ENCODE measurements around the gene GRB2.
"Not testable (repeated sequence)": the region's sequence is repeated elsewhere in the genome, so short reads cannot be mapped to it uniquely, and the experiment has no call there.

Gene GRB2

DNA sequence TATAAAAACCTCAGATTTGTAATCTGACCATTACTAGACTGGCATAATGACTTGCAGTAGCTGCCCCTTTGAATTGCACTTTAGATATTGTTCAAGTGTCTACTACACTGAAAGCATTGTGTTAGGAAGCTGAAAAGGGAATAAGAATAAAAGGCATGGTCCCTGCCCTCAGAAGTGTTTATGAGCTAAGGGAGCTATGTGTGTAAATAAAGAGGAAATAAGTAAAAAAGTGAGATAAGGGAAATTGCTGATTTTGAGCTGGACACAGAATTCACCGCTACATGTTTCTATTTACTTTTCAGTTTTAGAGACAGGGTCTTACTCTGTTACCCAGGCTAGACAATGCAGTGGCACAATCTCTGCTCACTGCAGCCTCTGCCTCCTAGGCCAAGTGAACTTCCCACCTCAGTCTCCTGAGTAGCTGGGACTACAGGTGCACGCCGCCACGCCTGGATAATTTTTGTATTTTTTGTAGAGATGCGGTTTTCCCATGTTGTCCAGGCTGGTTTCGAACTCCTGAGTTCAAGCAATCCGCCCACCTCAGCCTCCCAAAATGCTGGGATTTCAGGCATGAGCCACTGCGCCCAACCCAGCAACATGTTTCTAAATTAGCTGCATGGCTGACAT lies 57.0 kb downstream of the GRB2 start:
- no peak for DNase-seq

DNA sequence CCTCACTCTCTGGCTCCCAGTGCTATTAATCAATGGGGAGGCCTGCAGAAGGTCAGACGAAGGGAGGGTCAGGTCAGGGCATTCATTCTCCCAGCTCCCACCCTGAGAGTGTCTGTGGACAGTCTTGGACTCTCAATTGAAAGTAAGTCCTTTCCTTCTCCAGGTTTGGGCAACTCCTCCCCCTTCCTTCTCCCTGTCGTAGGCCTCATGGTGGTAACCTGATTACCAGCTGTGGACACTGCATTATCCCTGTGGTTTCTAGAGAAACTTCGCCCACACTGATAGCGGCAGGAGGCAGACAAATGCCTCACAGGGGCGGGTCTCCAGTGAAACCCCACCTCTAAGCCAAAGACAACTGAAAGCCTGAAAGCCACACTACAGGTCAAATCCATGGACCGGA lies 58.6 kb downstream of the GRB2 start:
- DNase-seq, result no peak

DNA sequence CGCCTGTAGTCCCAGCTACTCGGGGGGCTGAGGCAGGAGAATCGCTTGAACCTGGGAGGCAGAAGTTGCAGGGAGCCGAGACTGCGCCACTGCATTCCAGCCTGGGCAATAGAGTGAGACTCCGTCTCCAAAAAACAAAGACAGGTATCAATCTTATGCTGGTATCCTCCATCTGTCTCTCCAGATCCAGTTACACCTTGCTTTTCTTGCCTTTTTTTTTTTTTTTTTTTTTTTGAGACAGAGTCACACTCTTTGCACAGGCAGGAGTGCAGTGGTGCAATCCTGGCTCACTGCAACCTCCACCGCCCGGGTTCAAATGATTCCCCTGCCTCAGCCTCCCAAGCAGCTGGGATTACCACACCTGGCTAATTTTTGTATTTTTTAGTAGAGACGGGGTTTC lies 59.1 kb downstream of the GRB2 start:
- DNase-seq, result not testable (repeated sequence)

DNA sequence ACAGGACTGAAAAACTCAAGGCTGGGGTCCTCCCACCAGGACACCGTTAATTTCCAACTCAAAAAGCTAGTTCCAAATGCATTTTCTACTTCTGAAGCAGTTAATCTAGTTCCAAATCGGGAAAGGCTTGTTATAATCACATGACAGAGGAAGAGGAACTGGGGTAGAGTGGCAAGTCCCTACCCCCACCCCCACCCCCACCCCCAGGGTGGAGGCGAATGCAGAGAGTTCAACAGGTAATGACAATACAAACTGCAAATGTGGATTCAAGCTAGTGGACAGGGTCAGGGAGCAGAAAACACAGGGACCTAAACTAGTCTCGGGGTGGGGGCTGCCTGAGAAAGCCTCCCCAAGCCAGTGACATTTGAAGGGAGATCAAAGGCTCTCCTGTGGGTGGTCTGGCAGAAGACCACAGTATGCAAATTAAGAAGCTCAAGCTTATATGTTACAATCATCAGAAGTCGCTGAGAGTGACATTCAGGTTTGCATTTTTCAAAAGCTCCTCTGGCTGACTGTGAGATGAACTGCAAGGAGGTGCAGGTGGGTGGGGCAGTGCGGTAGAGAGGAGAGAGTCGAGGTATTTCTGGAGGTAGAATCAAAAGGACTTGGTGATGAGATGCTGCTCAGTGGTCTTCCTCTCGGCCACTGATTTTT lies 59.8 kb downstream of the GRB2 start:
- peak; percentile 73 for DNase-seq

DNA sequence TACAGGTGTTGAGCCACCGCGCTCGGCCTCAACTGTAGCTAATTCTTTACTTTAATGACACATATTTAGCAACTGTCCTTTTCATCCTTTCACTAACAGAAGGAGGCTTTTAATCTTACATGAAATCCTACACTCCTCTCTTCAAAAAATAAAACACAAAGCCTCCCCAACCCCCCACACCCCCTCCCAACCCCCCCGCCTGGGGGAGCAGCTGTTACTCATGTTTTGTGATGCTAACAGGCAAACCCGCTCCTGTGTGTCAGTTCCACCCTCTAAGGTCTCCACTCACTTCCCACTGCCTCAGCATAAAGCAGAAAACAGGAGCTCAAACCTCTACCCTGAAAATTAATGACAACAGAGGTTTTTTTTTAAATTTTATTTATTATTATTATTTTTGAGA lies 60.8 kb downstream of the GRB2 start:
- DNase-seq, result peak; percentile 71

DNA sequence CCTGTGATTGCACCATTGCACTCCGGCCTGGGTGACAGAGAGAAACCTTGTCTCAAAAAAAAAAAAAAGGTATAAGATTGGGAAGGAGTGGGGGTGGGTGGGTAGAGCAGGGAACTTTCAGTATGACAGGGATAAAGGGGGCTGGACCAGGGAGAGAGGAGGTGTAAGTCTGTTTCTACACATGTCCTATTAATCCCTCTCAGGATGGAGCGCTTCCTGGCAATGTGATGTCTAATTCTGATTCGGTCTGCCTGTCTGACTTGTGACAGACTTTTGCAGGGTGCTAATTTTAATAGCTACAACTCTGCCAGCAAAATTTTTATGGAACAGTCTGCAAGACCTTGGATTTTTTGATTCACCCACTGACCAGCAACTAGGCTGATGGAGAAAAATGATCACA lies 62.5 kb downstream of the GRB2 start:
- no peak for DNase-seq

DNA sequence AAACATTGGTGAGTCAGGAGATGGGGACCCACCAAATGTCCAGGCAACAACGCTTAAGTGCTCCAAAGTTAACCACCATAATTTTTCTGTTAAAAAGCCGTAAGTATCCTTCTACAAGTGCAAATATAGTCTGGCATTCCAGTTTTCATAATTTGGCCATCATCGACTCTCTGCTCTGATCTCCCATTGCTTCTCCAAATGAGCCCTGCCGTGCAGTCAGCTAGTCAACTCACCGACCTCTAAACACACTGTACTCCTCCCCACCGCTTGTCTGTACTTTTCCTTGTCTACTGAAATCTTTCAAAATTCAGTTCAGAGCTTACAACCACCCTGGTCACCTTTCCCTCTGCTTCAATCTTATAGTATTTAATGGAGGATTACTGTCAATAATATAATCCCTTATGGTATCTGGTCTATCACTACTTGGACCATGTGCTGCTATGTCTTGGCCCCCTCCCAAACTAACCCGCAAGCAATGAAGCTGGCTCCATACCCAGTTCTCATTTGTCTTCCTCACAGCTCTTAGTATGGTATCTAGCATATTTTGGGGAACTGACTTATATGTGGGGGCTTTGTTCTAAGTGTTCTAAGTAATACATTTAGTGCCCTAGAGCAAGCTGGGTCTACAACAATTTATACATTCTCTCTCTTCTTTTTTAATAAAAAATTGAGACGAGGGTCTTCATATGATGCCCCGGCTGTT lies 63.5 kb downstream of the GRB2 start:
- no peak for DNase-seq

DNA sequence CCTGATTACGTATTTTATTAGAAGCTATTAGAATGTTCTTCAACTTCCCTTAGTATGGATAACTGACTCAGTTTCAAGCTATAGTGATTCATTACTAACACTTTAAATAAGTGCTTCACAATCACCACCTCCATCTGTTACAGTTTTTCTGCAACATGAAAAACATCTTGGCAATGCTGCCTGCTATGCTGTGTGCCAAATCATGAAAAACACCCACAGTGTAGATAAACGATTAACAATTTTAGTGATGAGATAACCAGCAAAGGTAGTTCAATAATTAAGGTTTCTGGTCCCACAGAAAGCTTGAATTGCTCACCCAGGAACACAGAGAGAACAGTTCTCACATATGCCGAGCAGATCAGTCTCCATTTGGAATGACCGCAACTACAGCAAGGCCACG lies 64.8 kb downstream of the GRB2 start:
- DNase-seq, result no peak

DNA sequence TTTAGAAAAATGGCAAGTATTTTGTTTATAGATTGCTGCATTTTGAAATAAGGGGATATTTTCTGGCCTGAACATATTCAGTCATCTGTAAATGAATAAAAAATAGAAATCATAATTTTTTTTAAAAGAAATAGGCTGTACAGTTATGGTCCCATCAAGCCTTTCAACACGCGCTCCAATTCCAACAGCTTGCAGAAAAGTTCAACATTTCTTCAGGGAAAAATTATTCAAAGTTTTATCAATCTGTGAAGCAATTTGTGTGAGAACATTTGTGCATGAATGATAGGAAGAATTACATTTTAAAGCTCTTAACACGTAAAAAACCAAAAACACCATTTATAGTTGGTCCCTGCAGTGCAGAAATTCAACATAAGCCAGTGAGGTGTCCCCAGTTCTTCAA lies 65.5 kb downstream of the GRB2 start:
- no peak for DNase-seq

DNA sequence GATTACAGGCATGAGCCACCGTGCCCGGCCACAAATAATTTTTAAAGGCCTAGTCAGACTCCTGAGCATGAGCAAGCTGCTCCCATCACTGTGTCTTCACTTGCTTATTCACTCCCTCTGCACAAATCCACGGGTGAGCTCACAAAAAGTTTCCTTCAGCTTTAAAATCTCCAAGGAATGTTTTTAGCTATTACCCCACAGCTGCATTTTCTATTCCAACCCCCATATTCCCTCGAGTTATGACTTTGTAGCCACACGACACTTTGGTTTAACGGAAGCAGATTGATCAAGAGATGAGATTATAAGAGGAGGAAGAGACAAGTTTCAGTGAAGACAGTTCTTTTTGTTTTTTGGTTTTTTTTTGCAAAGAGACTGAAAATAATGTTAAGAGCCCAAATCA lies 67.1 kb downstream of the GRB2 start:
- DNase-seq, result no peak

DNA sequence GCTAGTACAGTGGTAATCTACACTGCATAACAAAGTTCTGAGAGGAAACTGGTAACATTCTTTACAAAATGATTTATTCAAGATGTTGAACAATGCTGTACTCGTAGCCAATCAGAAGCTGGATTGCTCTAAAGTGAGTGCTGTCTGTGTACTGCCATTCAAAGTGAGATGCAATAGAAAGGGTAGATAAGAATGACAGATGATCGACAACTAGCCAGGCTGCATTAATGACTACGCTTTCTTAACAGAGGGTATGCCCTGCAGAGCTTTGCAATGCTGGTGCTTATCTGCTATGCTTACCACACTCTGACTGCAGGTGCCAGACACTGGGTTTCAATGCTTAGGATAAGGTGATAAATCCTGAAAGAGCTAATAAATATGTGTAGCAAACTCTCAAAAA lies 70.2 kb downstream of the GRB2 start:
- DNase-seq, result no peak

DNA sequence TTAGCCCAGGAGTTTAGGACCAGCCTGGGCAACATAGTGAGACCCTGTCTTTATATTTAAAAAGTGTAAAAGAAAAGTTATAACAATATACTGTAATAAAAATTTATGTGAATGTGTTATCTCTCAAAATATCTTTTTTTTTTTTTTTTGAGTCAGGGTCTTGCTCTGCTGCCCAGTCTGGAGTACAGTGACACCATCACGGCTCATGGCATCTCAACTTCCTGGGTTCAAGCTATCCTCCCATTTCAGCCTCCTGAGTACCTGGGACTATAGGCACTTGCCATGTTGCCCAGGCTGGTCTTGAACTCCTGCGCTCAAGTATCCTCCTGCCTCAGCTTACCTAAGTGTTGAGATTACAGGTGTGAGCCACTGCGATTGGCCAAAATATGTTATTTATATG lies 70.8 kb downstream of the GRB2 start:
- DNase-seq, result no peak

DNA sequence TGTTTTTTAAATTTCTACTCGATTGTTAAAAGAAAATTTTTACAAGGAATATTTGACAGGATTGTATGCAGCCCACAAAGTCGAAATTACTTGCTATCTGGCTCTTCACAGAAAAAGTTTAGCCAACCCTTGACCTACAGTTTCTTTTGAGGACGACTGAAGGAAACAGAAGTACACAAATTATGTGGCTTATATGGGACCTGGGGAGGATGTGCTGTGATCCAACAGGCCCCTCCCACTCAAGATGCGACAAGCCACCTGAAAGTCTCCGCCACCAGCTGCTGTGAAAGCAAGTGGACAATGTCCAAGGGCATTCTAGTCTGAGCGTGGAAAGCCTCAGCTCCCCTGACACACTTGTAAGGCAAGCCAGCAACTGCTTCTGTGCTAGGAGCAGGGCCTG lies 73.8 kb downstream of the GRB2 start:
- DNase-seq, result no peak

DNA sequence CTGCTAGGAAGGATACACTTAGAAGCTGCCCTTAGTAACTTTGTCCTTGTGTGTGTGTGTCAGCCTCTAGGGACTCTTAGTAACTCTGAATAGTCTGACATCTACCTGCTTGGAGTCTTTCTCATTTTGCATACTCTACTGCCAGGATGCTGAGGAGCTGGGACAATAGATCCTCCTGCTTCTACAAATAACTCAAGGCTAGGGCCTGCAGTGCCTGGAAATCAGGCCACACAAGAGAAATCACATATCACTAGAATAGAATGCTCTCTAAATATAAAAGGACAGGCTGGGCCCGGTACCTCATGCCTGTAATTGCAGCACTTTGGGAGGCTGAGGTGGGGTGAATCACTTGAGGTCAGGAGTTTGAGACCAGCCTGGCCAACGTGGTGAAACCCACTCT lies 77.7 kb downstream of the GRB2 start:
- DNase-seq, result no peak

DNA sequence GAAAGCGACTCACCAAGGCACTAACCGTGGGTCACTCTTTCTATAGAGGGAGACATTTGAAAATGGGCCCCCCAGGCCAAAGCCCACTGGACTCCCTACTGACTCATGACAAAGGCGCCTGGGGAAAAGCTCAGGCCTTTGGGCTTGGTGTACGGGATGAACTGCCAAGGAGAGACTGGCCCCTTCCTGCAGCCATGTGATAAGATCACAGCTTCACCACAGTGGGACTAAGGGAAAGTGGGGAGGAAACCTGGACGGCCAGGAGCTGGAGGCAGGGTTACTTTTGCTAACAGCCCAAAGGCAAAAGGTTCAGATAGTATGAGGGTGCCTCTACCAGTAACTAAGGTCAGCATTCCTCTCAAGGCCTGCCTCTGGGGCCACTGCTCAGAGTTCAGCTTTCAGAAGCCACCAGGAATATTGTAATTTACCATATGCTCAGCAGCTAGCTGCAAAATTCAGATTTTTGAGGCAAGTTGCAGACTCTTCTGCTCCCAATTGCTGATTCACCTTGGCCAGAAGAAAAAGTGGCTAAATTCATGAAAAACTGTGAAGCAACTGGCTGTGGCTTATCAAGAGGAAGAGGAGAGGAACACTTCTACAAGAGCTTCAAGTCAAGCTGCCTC lies 79.1 kb downstream of the GRB2 start:
- no peak for DNase-seq

DNA sequence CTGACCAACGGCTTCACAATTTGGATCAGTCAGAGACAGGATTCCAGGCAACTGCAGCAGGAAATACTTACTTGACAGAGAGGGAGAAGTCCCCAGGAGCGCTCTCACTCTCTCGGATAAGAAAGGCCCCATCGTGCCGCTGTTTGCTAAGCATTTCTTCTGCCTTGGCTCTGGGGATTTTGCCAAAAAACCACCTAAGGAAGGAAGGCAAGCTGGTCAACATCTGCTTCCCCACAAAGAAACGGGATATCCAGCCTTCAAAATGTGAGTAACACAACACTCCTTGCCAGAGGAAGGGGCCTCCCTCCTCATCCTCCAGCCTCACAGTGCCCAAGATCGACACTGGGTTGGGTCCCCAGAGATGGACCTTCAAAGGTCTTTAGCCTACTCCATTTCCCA lies 79.7 kb downstream of the GRB2 start:
- no peak for DNase-seq

DNA sequence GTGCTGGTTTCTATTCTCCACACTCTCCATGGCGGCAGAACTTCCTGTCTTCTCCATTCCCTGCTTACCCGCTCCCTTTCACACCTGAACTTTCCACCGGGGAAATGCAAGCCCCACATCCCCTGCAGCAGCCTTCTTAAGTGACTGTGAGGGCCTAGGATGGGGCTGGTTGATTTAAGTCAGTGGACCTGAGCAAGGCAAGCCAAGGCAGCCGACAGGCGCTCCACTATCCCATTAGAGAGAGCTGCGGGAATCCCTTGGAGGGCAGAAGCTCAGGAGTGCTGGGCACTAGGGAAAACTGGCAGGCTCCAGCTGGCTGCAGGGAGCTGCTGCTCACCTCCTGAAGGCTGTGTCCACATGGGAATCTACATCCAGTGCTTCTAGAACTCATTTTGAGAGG lies 80.1 kb downstream of the GRB2 start:
- DNase-seq, result no peak

DNA sequence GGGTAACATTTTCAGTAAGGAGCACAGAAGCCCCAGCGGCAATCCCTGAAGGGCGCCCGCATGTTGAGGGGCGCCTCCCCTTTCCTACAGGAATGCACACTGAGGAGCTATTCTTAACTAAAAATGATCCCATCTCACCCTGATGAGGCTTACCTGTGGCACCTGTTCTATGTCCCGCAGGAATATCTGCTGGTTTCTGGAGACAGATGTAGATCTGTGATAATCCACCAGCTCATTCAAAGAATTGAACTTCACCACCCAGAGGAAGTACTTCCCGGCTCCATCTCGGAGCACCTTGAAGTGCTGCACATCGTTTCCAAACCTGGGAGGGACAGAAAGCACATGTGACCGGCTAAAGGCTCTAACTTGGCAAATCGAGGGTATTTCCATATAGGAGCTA lies 84.0 kb downstream of the GRB2 start:
- DNase-seq, result no peak

DNA sequence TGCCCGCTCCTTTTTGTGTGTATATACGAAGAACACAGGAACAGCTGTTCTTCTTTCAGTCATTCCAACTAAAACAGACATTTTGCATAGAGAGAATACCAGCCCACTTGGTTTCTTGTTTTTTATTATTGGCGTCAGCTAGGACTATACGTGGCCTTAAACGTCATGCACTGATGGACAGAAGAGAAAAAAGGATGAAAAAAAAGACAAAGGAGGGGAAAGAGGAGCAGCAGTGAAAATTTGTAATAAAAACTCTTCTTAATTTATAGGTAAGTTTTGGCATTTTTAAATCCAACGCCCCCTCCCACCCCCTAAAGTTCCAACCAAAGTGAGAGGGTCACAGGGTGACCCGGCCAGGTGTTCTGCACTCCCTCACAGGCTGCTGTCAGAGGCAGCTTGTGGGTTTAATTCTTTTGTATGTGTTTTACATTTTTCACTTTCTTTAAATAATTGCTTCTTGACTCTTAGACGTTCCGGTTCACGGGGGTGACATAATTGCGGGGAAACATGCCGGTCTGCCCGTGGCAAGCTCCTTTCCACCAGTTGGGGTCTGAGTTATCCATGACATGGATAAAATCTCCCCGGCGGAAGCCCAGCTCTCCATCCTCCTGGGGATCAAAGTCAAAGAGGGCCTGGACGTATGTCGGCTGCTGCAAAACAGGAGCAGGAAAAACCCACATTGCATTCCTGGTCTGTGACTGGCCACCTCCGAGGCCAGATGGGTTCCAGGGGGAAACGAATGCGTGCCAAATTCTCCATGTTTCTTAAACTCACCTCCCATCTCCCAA lies 85.4 kb downstream of the GRB2 start:
- no peak for DNase-seq

DNA sequence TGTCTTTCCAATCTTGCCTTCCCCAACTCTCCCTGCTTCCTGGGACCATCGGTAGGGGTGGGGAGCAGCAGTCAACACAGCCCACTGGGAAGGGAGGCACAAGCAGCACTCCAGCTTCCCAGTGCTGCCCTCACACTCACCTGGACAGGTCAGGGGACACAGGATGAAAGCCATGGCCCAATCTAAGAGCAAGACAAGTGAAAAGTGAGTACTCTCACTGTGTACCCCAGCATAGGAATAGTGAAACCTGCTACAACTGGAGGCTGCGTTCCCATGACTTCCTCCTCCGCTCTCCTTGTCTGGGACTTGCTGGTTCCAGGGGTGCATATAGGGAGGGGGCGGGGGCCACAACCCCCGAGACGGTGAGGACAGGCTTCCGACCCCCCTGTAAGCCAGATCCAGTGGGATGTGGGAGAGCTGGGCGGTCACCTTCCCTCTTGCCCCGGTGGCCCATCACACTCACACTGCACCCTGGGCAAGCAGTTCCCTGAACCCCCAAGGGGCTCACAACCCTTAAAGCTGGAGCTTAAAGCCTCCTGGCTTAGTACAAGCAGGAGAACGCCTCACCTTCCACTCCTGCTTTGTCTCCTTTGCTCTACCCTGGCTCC lies 86.8 kb downstream of the GRB2 start:
- DNase-seq, result no peak

DNA sequence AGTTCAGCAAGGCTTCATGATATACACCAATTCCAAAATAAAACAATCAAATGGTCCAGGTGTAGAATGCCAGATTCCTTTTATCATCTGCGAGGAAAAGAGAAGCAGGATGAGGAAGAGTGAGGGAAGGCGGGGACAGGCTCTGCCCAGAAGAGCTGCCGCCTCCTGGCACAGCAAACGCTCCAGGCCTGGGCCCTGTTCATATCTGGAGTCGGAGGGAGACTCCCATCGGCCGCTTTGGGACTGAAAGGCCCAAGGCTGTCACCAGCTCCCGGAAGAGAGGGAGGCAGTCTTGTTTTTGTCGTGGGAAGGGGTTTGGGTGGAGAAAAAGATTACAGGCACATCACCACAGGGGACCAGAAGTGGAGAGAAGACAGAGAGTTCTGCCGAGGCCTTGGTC lies 87.3 kb downstream of the GRB2 start:
- DNase-seq, result no peak

DNA sequence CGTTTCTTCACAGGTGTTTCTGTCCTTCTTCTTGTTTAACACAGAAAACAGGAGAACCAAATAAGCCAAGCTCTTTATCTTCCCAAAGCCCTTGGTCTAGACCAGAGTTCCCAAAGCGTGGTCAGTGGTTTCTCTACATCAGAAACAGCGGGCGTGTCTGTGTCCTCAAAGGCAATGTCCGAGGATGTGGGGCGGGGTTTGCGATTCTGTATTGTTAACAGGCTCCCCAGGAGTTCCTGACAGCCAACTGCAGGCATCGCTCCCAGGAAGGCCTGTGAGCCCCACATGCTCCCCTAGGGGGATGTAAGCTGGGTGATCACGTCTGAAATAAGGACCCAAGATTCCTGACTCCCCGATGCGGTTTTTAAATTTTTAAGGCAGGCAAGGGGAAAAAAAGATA lies 87.8 kb downstream of the GRB2 start:
- DNase-seq, result no peak

DNA sequence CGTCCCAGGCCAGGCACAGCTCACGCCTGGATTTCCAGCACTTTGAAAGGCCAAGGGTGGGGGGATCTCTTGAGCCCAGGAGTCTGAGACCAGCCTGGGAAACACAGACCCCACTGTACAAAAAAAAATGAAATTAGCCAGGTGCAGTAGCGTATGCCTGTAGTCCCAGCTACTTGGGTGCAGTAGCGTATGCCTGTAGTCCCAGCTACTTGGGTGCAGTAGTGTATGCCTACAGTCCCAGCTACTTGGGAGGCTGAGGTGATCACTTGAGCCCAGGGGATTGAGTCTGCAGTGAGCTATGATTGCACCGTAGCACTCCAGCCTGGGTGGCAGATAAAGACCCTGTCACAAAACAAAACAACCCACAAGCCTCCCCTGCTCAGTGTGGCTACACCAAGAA lies 89.2 kb downstream of the GRB2 start:
- no peak for DNase-seq

Measured in activated effector memory CD4-positive, alpha-beta T cell treated with anti-CD3 and anti-CD28 coated beads, Interleukin-2, amount 50 U/mL, for 16 hours (primary cell).